ENCODE results near the gene CCR5.

Gene CCR5

DNA sequence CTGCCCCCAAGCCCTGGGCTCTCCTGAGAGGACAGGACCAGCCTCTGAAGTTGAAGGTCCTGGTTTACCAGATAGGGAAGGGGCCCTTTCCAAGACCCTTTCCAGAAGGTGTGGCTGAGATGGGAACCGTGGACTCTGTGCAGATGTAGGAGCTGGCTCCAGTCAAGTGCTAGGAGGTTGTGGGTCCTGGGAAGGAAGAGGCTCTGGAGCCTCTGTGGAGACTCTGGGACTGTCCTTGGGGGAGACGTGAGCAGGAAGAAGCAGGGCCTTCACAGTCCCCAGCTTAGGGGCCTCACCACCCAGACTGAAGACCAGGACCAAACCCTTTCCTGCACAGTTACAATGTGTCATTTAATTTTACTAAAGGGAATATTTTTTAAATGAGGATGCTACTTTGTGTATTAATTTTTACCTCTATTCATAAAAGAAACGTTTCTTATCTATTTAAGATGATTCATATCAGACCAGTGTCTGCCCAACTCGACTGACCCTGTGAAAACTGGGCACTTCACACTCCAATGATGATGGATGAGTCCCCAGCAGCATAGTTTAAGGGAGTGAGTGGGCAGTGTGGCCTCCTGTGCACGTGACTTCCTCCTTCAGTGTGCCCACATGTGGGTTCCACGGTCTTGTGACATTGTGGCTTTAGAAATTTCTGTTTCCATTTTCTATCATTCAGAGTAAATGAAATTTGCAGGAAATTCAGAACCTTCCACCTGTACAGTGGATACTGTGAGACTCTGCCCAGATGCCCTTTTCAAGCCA, 25.2 kb downstream of the CCR5 start:
- no peaks in the 10 kb centered on the region for H4K20me1 ChIP-seq (ENCODE audit: insufficient read depth, low read length)
- no peak overlapping the region for H3K4me2 ChIP-seq (ENCODE audit: insufficient read depth, low read length)
- H3K27me3 ChIP-seq (ENCODE audit: insufficient read depth, low read length, poor library complexity) = no peaks in the 10 kb centered on the region
- ATAC-seq (ENCODE audit: insufficient read depth, low read depth) (no peak), DNase-seq (no peak)
- TF ChIP-seq, protein P1, sequence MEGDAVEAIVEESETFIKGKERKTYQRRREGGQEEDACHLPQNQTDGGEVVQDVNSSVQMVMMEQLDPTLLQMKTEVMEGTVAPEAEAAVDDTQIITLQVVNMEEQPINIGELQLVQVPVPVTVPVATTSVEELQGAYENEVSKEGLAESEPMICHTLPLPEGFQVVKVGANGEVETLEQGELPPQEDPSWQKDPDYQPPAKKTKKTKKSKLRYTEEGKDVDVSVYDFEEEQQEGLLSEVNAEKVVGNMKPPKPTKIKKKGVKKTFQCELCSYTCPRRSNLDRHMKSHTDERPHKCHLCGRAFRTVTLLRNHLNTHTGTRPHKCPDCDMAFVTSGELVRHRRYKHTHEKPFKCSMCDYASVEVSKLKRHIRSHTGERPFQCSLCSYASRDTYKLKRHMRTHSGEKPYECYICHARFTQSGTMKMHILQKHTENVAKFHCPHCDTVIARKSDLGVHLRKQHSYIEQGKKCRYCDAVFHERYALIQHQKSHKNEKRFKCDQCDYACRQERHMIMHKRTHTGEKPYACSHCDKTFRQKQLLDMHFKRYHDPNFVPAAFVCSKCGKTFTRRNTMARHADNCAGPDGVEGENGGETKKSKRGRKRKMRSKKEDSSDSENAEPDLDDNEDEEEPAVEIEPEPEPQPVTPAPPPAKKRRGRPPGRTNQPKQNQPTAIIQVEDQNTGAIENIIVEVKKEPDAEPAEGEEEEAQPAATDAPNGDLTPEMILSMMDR (IDR thresholded peaks at IDR 0.05; ENCODE audit: borderline replicate concordance, extremely low read depth, low read length, poor library complexity, severe bottlenecking) = no peak
- H3K9me3 ChIP-seq (ENCODE audit: insufficient read depth, low read length, severe bottlenecking) = no peaks in the 10 kb centered on the region
- no peak overlapping the region for H2AFZ ChIP-seq (ENCODE audit: low read depth, low read length)
- no peak overlapping the region for H3K9ac ChIP-seq (ENCODE audit: low read depth, low read length)
- H3K36me3 ChIP-seq (ENCODE audit: insufficient read depth, low read length) = no peaks in the 10 kb centered on the region
- no peak overlapping the region for H3K4me3 ChIP-seq (ENCODE audit: low read depth in 1 of 2, low read length in 2 of 2)
- peaks cover 65% of the 10 kb centered on the region for H3K4me1 ChIP-seq (ENCODE audit: insufficient read depth, low read length)
- peak overlapping the region; percentile 89 for H3K27ac ChIP-seq (ENCODE audit: low read length)
- no peaks in the 10 kb centered on the region for H3K79me2 ChIP-seq (ENCODE audit: insufficient read depth, low read length)

DNA sequence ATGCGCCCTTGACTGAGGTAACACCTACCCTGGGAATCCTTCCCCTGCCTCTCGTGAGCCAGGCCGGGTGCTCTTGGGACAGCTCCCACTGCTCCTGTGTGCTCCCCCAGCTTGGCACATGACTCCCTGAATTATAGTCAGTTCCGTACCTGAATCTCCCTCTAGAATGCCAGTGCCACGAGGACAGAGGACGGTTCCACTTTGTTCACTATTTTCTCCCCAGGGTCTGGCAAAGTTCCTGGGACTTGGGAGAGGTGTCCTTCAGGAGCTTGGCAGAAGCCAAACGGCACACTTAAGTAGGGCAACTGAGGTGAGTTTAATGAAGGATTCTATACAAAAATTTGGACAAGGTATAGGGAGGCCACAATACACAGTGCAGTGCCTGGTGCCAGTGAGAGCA, 26.4 kb downstream of the CCR5 start:
- H3K36me3 ChIP-seq (ENCODE audit: insufficient read depth, low read length) = no peaks in the 10 kb centered on the region
- no peaks in the 10 kb centered on the region for H3K27me3 ChIP-seq (ENCODE audit: insufficient read depth, low read length, poor library complexity)
- ATAC-seq (ENCODE audit: insufficient read depth, low read depth) (no peak), DNase-seq (no peak)
- H3K9me3 ChIP-seq (ENCODE audit: insufficient read depth, low read length, severe bottlenecking) = no peaks in the 10 kb centered on the region
- peaks cover 61% of the 10 kb centered on the region for H3K4me1 ChIP-seq (ENCODE audit: insufficient read depth, low read length)
- no peak overlapping the region for H3K4me2 ChIP-seq (ENCODE audit: insufficient read depth, low read length)
- H2AFZ ChIP-seq (ENCODE audit: low read depth, low read length) = no peak overlapping the region
- no peak overlapping the region for H3K4me3 ChIP-seq (ENCODE audit: low read depth in 1 of 2, low read length in 2 of 2)
- no peaks in the 10 kb centered on the region for H4K20me1 ChIP-seq (ENCODE audit: insufficient read depth, low read length)
- peak overlapping the region; percentile 62 for H3K27ac ChIP-seq (ENCODE audit: low read length)
- no peaks in the 10 kb centered on the region for H3K79me2 ChIP-seq (ENCODE audit: insufficient read depth, low read length)
- H3K9ac ChIP-seq (ENCODE audit: low read depth, low read length) = no peak overlapping the region
- TF ChIP-seq, protein P1 (IDR thresholded peaks at IDR 0.05; ENCODE audit: borderline replicate concordance, extremely low read depth, low read length, poor library complexity, severe bottlenecking) = no peak
- TF ChIP-seq EZH2 (IDR thresholded peaks at IDR 0.05; ENCODE audit: borderline replicate concordance, low read depth, low read length, severe bottlenecking) = no peak

DNA sequence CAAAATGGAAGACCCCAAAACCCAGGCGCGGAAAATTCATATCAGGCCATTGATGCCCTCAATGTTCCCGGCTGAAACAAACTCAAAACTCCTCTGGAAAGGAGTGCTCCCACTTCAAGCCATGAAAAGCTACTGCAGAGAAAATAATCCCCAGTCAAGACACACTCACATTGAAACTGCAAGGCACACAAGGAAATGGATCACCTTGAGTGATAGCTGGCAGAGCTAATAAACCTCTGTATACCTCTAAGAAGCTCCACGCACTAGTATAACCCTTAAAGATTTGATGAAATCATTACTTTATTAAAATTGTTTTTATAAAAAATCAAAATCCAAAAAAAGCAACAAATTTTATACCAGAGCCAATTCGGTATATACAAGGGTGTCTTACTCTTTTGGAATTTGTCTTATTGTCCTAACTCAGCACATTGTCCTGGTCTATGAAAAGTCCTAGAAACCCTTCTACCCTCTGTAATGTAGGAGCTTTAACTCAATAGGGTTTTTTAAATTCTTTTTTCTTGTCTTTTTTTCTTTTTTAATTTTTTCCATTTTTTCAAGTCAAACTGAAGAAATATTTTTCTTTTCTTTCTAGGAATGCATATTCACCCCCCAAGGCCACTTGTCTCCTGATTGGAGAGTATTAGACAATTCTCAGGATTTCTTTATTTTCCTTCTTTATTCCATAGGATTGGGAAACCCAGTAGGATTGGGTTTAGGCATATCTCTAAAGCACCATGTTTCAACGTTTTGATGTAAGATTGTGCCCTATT, 27.6 kb downstream of the CCR5 start:
- ATAC-seq (ENCODE audit: insufficient read depth, low read depth) (no peak), DNase-seq (no peak)
- Histone ChIP-seq H2AFZ (ENCODE audit: low read depth, low read length) (no peak overlapping the region), H3K27me3 (ENCODE audit: insufficient read depth, low read length, poor library complexity) (no peaks in the 10 kb centered on the region), H3K4me2 (ENCODE audit: insufficient read depth, low read length) (no peak overlapping the region), H3K9ac (ENCODE audit: low read depth, low read length) (no peak overlapping the region), H4K20me1 (ENCODE audit: insufficient read depth, low read length) (no peaks in the 10 kb centered on the region), H3K36me3 (ENCODE audit: insufficient read depth, low read length) (no peaks in the 10 kb centered on the region), H3K79me2 (ENCODE audit: insufficient read depth, low read length) (no peaks in the 10 kb centered on the region), H3K4me1 (ENCODE audit: insufficient read depth, low read length) (peaks cover 49% of the 10 kb centered on the region), H3K27ac (ENCODE audit: low read length) (no peak overlapping the region), H3K9me3 (ENCODE audit: insufficient read depth, low read length, severe bottlenecking) (no peaks in the 10 kb centered on the region), H3K4me3 (ENCODE audit: low read depth in 1 of 2, low read length in 2 of 2) (no peak overlapping the region)
- TF ChIP-seq EZH2 (IDR thresholded peaks at IDR 0.05; ENCODE audit: borderline replicate concordance, low read depth, low read length, severe bottlenecking) = no peak
- TF ChIP-seq, protein P1 (IDR thresholded peaks at IDR 0.05; ENCODE audit: borderline replicate concordance, extremely low read depth, low read length, poor library complexity, severe bottlenecking) = no peak
